SU-DHL-6 (cell line): ENCODE measurements around the gene TAF5.

Experiments used
- EZH2phosphoT487 ChIP-seq: fragments of 200-600 bp; sonication (generic), shearing (Covaris generic); conservative IDR thresholded peaks from 2 replicates; pipeline ENCODE4 v1.6.1; 2018; ENCODE audit warnings: mild to moderate bottlenecking, antibody characterized with exemption, low read length, moderate library complexity, mixed read lengths
- TF ChIP-seq, protein P1 (sequence below): fragments of 200-600 bp; sonication (generic); IDR thresholded peaks from one replicate; pipeline ENCODE4 v1.5.1; 2017; ENCODE audit warnings: antibody characterized with exemption, mild to moderate bottlenecking, low read length, moderate library complexity; ENCODE audit not compliant: insufficient read depth, poor library complexity, severe bottlenecking

DNA sequence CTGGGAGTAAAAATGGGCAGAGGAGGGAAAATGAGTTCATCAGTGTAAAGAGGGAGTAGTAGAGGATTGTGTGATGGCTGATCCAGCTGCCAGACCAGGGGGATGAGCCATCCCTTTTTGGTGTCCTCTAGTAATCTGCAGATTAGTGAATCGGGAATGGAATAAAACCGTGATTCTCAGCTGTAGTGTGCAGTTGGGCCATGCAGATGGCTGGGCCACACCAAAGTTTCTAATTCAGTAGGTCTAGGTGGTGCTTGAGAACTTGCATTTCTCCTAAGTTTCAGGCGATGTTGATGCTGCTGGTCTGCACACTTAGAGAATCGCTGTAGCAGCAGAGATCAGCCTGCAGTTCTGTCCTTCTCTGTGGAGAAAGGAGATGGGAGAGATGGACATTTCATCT is 51.3 kb downstream of the TAF5 start:
- TF ChIP-seq, protein P1, sequence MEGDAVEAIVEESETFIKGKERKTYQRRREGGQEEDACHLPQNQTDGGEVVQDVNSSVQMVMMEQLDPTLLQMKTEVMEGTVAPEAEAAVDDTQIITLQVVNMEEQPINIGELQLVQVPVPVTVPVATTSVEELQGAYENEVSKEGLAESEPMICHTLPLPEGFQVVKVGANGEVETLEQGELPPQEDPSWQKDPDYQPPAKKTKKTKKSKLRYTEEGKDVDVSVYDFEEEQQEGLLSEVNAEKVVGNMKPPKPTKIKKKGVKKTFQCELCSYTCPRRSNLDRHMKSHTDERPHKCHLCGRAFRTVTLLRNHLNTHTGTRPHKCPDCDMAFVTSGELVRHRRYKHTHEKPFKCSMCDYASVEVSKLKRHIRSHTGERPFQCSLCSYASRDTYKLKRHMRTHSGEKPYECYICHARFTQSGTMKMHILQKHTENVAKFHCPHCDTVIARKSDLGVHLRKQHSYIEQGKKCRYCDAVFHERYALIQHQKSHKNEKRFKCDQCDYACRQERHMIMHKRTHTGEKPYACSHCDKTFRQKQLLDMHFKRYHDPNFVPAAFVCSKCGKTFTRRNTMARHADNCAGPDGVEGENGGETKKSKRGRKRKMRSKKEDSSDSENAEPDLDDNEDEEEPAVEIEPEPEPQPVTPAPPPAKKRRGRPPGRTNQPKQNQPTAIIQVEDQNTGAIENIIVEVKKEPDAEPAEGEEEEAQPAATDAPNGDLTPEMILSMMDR = no peak
- TF ChIP-seq EZH2phosphoT487 = no peak
